HG02970 (cell line): ENCODE data around the gene SLC49A4.

ENCODE experiments used
- ATAC-seq: cut with Tn5 transposase; IDR thresholded peaks from one replicate; pipeline ENCODE4 v1.9.1; 2021; ENCODE audit warnings: mild to moderate bottlenecking, moderate library complexity, moderate number of reproducible peaks; ENCODE audit not compliant: unreplicated experiment, low FRiP score

Gene SLC49A4

DNA sequence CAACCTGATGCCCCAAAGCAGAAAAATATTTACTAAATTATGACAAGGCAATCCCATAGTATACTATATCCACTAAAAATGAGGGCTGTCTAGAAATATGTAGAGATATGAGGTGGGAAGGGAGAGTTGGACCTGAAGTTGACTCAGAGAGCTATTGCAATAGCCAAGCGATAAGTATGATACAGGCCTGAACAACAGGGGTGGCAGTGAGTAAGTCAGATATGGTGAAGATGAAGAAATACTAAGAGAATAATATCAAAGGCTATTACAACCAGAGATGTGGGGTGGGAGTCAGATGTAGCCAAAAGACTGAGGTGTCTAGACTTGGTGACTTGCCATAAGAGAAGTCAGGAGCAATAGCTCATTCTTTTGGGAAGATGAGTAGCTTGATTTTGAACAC, 10.4 kb upstream of the SLC49A4 start:
- no peak for ATAC-seq

DNA sequence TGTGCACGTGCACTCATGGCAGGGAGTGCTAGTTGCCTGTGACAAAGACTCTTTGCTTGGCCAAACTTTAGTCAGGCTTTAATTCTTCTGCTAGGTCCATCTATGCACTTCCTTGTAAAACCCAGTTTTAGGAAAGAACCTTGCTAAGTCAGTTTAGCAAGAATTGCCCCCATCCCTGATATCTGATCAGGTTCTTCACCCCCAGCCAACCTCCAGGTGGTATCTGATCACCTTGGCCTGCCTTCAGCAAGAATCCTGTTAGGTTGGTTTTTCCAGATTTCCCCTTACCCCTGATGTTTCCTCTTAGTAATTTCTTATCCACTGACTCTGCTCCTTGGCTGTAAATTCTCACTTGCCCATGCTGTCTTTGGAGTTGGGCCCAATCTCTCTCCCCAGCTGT, 9.6 kb upstream of the SLC49A4 start:
- ATAC-seq: no peak

DNA sequence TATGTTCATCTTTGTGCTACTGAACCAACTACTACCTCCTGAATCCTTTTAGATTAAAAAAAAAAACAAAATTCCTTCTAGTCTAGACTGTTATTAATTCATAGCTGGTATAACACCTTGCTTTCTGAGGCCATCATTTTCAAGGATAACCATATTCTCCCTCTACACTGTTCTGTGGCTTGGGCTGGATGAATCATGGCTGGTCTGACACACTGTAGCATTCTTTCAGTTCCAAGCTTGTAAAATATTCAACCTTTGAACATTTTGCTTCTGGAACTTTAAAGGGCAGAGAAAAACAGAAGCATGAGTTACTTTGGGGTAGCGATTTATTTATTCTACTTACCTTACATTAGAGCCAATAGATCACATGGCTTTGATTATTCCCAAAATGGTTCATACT, 8.8 kb upstream of the SLC49A4 start:
- no peak for ATAC-seq

DNA sequence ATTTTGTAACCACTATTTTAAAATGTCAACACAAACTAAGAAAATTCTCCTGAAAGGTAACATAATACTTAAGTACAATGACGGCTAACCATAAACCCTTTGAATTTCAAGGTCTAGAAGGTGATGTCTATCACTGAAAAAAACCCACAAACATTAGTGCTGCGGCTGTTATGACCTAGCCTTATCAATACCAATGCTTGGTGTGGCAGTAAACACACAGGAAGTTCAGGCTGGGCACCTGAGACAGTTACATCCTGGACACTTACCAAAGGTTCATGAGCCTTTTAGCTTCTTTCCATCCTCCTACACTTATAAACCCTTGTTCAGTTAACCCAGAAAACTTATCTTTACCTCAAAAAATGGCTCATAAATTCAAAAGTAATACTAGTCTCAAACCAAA, 7.0 kb upstream of the SLC49A4 start:
- ATAC-seq: no peak

DNA sequence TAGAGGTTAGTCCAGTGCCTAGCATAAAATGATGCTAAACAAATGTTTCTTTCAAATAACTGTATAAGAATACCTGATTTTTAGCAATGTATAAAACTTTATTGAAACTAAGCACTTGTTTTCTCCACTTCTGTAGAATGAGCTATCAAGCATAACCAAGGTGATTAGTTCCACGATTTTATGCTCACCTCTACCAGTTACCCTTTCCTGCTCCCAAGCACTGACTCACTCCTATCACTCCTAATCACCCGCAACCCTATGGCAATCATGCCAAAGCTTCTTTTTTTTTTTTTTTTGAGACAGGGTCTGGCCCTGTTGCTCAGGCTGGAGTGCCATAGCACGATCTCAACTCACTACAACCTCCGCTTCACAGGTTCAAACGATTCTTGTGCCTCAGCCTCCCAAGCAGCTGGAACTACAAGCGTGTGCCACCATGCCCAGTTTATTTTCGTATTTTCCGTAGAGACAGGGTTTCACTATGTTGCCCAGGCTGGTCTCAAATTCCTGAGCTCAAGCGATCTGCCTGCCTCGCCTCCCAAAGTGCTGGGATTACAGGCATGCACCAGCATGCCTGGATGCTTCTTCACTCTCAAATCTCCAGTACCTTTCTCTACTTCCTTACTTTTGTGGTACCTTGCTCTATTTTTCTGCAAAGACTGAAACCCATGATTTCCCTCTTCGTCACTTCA, 5.1 kb upstream of the SLC49A4 start:
- ATAC-seq: no peak

DNA sequence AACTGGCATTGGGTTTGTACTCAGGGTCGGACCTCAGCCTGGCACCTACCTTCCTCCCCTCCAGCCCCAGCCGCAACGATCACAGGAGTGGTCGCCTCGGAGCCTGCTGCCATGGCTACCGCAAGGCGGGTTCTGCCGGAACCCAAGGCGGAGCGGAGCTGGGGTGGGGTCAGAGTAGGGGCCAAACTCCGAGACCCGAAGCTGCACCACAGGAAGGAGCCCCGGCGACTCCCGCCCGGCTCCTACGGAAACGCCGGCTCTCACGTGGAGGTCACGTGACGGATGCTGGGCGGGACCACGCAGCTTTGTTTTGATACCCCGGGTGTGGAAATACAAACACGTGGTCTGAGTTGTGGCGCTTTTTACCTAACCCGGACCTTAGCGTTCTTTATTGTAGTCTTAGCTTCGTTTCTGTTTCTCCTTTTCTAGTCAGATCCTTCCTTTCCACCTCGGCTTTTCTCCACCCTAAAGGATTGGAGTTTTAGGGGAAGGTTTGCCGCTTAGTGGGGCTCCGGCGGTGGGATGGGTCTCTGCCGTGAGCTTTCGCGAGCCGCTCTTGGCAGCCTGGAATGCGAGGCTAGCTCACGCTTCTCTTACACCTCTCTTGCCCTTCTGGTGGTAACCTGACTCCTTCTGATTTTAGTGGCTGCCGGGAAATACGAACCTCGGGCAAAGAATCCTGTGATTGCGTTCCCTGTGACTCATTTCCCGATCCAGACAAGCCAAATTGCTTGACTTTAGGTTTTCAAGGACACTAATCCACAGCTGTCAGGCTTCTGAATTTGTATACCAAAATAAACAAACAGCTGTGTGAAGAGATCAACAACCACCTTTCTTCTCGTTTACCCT, 1.1 kb upstream of the SLC49A4 start, which contains the start of gene HSPBAP1:
TSS of gene HSPBAP1 (minus strand) at position 264 of the 849 bp plus-strand sequence. CDS start at position 113, 151 bp downstream.
- peak; percentile 60 for ATAC-seq

DNA sequence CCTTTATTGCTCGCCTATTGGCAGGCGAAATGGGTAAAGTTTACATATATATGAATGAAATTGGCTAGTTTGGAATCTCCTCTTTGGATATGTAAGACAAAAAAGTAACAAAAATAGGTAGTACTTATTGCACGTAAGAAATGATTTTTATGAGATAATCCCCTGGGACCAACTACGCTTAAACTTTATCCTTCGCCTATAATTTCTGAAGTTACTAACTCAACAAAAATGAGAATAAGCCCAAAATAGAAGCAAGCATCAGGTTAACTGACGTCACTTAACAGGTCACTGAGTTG, 438 bp upstream of the SLC49A4 start:
- ATAC-seq: no peak

DNA sequence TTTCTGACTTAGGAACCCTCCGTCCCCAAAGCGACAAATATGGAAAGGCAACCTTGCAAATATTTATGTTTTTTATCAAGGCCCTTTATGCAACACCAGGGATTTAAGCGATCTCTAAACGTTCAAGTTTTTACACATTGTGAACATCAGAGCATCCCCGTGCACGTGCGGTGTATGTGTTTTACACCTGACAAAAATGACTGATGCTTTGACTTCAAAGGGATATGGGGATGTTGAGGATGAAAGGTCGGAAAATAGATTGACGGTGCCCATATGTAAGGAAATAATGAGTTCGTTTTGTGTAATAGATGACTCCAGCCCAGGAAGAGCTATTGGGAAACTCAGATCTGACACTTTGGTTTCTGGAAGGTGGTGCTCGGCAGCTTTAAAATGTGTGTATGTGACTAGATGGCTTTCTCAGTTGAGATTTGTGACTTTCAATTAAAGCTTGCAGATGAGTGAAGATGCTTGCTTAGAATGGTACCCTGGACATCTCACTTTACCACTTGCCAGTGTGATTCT, 866 bp downstream of the SLC49A4 start:
- ATAC-seq: no peak

DNA sequence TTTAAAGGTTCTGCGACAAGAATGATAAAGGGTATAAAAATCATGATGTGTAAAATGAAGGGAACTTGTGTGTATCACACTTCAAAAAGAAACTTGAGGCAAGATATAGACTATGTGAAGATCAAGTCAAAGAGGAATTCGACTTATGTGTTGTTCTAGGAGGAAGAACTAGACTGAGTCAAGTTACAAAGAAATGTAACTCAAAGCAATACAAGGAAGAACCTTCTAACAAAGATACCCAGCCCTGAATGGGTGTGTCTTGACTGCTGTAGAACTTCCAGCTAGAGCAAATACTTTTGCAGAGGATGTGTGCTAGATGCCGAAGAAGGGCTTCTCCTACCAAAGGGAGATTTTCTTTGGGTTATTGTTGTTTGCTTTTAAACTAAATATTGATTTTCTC, 2.4 kb downstream of the SLC49A4 start:
- ATAC-seq: no peak

DNA sequence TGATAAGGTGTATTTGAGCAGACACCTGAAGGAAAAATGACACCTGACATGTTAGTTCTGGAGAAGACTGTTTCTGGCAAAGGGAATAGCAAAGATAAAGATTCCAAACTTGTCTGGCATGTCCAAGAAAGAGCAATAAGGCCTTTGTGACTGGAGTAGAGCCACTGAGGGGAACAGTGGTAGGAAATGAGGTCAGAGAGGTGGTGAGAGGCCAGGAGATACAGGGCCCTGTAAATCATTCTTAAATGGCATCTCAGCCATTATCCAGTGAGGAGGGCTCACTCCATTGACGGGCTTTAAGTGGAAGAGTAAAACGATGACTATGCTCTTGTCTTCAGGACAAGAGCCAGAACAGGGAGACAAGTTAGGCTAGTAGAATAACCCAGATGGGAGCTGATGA, 4.5 kb downstream of the SLC49A4 start:
- no peak for ATAC-seq

DNA sequence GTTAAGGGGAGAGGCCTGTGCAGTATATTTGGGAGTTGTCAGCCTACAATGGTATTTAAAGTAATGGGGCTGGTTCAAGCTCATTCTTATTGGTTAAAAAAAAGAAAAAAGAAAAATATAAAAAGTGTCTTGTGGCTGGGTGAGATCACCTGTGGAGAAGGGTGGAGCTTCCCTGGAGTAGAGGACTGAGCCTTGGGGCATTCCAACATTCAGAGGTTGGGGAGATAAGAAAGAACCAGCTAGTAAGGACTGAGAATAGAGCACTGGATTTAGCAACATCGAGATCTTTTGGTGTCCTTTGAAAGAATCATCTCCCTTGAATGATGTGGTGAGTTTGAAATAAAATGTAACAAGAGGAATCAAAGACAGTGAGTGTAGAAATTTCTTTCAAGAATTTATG, 5.2 kb downstream of the SLC49A4 start:
- ATAC-seq: no peak

DNA sequence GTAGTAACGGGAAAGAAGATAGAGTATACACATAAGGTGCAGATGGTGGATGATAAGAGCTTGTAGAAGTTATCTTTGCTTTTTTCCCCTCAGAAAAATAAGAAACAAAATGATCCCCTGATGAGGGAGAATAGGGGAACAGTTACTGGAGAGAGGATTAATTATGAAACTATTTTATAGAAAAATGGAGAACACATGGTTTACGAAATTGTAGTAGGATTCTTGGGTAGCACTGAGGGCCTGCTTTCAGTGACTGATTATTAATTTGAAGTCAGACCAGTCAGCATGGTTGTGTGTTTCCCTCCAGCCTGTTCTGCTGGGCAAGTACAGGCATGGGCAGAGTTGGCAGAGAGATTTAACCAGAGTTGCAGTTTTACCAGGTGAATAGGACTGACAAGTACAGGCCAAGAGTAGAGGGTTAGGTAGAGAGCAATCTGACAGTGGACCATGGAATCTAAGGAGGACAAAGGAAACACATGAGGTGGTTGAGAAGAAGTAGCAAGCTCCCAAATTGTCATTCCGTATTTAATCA, 5.9 kb downstream of the SLC49A4 start:
- ATAC-seq: no peak

DNA sequence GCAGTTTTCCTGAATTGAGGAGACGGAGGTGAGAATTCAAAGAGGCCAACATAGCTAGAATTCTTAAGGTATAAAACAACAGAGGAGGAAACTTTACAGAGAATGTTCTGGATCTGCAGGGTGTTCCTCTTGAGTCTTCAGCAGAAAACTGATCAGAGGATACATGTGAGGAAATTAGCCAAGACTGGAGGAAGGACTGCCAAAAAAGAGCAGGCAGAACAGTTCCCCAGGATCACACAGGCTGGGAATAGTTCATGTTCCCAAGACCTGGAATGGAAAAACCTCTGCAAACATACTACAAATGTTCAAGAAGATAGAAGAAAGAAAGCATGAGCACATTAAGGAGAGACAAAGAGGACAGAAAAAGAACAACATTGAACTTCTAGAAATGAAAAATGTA, 7.5 kb downstream of the SLC49A4 start:
- no peak for ATAC-seq

DNA sequence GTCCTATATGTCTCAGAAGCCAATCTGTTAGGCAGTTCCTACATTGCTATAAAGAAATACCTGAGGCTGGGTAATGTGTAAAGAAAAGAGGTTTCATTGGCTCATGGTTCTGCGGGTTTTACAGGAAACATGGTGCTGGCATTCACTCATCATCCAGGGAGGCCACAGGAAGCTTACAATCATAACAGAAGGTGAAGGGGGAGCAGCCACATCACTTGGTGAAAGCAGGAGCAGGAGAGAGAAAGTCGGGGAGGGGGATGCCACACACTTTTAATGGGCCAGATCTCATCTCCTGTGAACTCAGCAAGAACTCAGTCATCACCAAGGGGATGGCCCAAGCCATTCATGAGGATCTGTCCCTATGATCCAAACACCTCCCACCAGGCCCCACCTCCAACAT, 9.1 kb downstream of the SLC49A4 start:
- no peak for ATAC-seq

DNA sequence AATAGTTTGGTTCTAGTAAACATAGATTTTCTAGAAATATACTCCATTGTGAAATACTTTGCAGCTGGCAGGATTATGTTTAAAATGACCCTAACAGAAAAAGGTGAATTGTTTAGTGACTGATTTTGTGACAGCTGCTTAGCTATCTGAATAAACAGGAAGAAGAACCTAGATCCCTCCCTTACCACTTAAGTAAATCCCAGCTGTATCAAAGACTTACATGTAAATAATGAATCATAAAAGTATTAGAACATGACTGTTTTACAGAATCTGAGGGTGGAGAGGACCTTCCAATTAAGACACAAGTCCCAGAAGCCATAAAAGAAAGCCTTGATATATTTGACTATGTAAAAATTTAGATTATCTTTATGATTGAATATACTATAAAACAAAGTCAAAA, 15.9 kb downstream of the SLC49A4 start:
- no peak for ATAC-seq

DNA sequence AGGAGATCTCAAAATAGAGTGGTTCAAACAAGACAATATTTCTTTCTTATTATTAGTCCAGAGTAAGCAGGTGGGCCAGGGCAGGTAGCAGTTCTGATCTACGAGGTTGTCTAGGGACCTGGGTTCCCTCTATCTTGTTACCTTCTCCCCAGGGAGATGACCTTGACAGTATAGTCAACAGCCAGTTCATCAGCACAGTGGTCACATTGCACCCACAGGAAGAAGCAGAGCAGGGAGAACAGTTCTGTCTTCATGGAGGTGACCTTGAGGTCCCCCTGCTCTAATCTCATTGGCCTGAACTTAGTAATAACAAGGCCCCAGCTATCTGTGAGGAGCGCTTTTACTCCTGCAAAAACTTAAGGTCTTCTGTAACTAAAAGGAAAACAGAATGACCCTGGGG, 21.7 kb downstream of the SLC49A4 start:
- no peak for ATAC-seq

DNA sequence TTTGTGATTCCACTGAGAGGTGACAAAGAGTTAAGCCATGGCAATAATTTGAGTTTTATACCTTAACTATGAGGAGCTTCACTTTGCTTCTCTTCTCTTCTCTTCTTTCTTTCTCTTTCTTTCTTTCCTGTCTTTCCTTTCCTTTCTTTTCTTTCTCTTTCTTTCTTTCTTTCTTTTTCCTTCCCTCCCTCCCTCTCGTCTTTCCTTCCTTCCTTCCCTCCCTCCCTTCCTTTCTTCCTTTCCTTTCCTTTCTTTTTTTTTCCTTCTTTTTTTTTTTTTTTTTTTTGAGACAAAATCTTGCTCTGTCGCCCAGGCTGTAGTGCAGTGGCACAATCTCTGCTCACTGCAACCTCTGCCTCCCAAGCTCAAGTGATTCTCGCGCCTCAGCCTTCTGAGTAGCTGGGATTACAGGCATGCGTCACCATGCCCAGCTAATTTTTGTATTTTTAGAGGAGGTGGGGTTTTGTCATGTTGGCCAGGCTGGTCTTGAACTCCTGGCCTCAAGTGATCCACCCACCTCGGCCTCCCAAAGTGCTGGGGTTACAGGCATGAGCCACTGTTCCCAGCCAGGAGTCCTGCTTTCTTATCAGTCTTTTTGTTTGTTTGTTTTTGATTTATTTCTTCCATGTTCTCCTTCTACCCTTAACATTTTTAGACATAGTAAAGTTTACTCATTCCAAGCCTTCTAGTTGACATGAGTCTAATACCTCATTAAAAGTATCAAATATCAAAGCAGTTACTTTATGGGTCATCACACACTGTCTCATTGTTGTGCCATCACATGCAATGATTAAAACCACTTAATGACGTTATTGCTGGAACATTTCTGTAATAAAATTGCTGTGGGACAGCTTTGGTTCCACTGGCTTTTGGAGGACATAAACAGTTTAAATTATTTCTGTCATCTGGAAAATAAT, 29.9 kb downstream of the SLC49A4 start:
- ATAC-seq: no peak

DNA sequence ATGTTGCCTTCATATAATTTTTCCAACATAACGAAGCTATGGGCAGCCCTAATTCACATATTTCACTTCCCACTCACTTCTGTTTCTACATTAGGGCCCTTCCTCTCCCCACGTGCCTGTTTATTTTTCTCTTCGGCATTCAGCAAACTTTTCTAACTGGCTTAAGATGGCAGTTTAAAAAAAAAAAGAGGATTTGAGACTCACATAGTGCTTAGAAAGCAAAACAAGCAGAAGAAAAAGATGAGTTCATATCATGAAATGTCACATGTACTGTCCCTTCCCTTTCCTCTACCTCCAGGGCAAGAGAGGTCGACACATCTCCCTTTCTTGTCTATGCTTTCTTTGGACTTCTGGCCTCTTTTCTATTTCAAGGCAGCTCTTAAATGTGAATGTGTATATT, 30.6 kb downstream of the SLC49A4 start:
- ATAC-seq: no peak

DNA sequence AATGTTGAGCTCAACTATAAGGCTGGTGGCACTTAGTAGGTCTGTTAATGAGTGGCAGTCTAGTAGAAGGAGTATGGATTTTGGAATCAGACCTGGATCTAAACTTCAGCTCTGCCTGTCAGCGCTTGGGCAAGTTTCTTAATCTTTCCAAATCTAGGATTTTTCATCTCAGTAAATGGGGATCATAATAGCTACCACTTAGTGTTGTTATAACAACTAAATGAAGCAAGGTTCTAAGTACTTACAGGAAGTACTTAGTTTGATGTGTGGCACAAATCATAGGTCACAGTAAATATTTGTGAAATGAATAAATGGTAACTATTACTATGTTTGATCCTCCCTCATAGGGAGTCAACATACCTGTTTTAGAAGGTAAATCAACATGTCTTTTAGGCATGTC, 31.4 kb downstream of the SLC49A4 start:
- no peak for ATAC-seq

DNA sequence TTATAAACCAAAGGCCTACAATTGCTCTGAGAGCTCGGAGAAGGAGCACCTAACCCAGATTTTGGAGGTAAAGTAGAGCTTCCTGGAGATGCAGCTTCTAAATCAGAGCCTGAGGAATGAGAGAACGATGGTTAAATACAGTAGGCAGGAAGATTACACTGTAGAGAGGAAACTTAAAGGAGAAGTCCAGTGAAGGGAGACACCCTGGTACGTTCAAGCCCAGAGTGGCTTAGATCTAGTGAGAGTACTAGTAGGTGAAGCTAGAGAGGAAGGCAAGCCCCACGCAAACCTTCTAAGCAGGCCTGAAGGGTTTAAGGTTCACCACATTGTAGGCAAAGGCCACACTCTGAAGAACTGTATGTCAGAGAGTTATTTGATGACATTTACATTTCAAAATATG, 33.4 kb downstream of the SLC49A4 start:
- no peak for ATAC-seq

DNA sequence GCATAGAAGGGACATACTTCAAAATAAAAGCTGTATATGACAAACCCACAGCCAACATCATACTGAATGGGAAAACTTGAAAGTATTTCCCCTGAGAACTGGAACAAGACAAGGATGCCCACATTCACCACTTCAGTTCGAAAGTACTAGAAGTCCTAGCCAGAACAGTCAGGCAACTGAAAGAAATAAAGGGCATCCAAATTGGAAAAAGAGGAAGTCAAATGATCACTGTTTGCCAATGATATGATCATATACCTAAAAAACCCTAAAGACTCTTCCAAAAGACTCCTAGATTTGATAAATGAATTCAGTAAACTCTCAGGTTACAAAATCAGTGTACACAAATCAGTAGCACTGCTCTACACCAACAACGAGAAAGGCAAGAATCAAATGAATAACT, 40.7 kb downstream of the SLC49A4 start:
- ATAC-seq: no peak
